ENCODE data around the gene IFT122.
A peak's percentile ranks its signal among the peaks of the same experiment; 100 is the strongest.

Gene IFT122

GRCh38 chr3:129562803-129563202 is 122.8 kb downstream of the IFT122 start:
- DNase-seq, result no peak

- no peak for DNase-seq
These were observed 123.3 kb downstream of the IFT122 start for GRCh38 chr3:129563332-129563731.

- DNase-seq, result no peak
These were observed 124.0 kb downstream of the IFT122 start for GRCh38 chr3:129563850-129564535.

GRCh38 chr3:129564981-129565644 is 125.1 kb downstream of the IFT122 start:
- DNase-seq, result no peak

- no peak for DNase-seq
These were observed 125.9 kb downstream of the IFT122 start for GRCh38 chr3:129565902-129566301.

GRCh38 chr3:129567176-129567705 is 127.2 kb downstream of the IFT122 start:
- no peak for DNase-seq

- DNase-seq, result peak; percentile 13
These were observed 127.9 kb downstream of the IFT122 start for GRCh38 chr3:129567939-129568338.

- DNase-seq, result no peak
These were observed 129.8 kb downstream of the IFT122 start for GRCh38 chr3:129569856-129570255.
